Measurements from ENCODE around the gene ISCU.
A peak's percentile ranks its signal among the peaks of the same experiment; 100 is the strongest.
"Not testable (repeated sequence)": the region's sequence is repeated elsewhere in the genome, so short reads cannot be mapped to it uniquely, and the experiment has no call there.

Gene ISCU

GRCh38 chr12:108547686-108548085 is 14.7 kb upstream of the ISCU start:
- DNase-seq: no peak

GRCh38 chr12:108548954-108549521 is 13.4 kb upstream of the ISCU start:
- DNase-seq: no peak

- no peak for DNase-seq
Measured at GRCh38 chr12:108551535-108551934, 10.9 kb upstream of the ISCU start.

GRCh38 chr12:108553799-108554198 is 8.6 kb upstream of the ISCU start:
- DNase-seq: no peak

- DNase-seq: not testable (repeated sequence)
Measured at GRCh38 chr12:108555383-108555782, 7.0 kb upstream of the ISCU start.

GRCh38 chr12:108559007-108559655 is 3.3 kb upstream of the ISCU start:
- no peak for DNase-seq

- no peak for DNase-seq
Measured at GRCh38 chr12:108559748-108560147, 2.6 kb upstream of the ISCU start.

GRCh38 chr12:108560321-108560721 is 2.1 kb upstream of the ISCU start:
- DNase-seq: no peak

- DNase-seq: peak; percentile 83 to 91
Measured at GRCh38 chr12:108560752-108561719, 1.4 kb upstream of the ISCU start, which contains the start of gene SART3. SART3 (minus strand) TSS chr12:108561173; CDS start chr12:108561154, 19 bp downstream.

- peak in 1 of 2 experiments; percentile 51 for DNase-seq
Measured at GRCh38 chr12:108561852-108562347, 496 bp upstream of the ISCU start.

- DNase-seq: peak; percentile 67 to 87
Measured at GRCh38 chr12:108563136-108563803, 874 bp downstream of the ISCU start.

- no peak for DNase-seq
Measured at GRCh38 chr12:108563804-108564151, 1.4 kb downstream of the ISCU start.

GRCh38 chr12:108564724-108565123 is 2.3 kb downstream of the ISCU start:
- peak in 1 of 2 experiments; percentile 3 for DNase-seq

GRCh38 chr12:108565146-108565545 is 2.8 kb downstream of the ISCU start:
- DNase-seq: no peak

GRCh38 chr12:108565976-108566375 is 3.6 kb downstream of the ISCU start:
- DNase-seq: peak; percentile 90 to 96

GRCh38 chr12:108566452-108566851 is 4.1 kb downstream of the ISCU start:
- no peak for DNase-seq

- DNase-seq: no peak
Measured at GRCh38 chr12:108567406-108568337, 5.3 kb downstream of the ISCU start.

- peak in 1 of 2 experiments; percentile 6 for DNase-seq
Measured at GRCh38 chr12:108568338-108569154, 6.2 kb downstream of the ISCU start.

- DNase-seq: peak in 1 of 2 experiments; percentile 3
Measured at GRCh38 chr12:108570743-108571608, 8.6 kb downstream of the ISCU start.
